GM23248 (cell line): ENCODE results near the gene HECTD2.

Source experiments
- EZH2 ChIP-seq: fragments of 200-600 bp; sonication (generic); IDR thresholded peaks from 2 replicates; pipeline ENCODE4 v1.6.1; 2018; ENCODE audit warnings: antibody characterized with exemption, mild to moderate bottlenecking; ENCODE audit not compliant: insufficient read depth, poor library complexity, severe bottlenecking
- EZH2phosphoT487 ChIP-seq: fragments of 200-600 bp; sonication (generic); IDR thresholded peaks from 2 replicates; pipeline ENCODE4 v1.6.1; 2018; ENCODE audit warnings: antibody characterized with exemption, moderate library complexity, mild to moderate bottlenecking, low read depth; ENCODE audit not compliant: insufficient read depth

DNA sequence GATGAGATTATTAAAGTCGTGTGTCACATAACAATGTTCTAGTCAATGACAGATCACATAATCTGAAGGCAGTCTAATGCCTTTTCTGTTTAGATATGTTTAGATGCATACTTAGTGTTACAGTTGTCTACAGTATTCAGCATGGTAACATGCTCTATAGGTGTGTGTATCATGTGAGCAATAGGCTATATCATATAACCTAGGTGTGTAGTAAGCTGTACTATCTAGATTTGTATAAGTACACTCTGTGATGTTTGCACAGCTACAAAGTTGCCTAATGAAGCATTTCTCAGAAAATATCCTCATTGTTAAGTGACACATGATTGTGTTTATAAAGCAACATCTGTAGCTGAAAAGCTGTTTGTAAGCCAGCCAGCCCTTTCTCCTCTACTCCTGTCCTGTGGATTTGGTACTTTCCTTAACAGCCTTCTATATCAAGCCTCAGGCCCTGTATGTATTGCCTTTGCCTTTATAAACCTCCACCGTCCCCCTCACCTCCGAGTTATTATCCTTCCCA lies 6.3 kb downstream of the HECTD2 start:
- no peak for TF ChIP-seq EZH2phosphoT487
- TF ChIP-seq EZH2, result no peak
